Transverse colon (tissue), 4 donors: ENCODE data around the gene TLR5. TPM values are rescaled to one million over a fixed set of nuclear protein-coding genes. Genes with fewer than 3 reads are reported as not detected.

ENCODE experiments used
- DNase-seq: peaks from one replicate; pipeline ENCODE4 v3.0.0-alpha.2; 2019
- H3K27ac ChIP-seq, 4 donors: fragments of 200-600 bp; sonication (generic); 2 replicates each; pipeline ENCODE4 v1.5.1; 2016 to 2018; ENCODE audit warnings: inconsistent platforms in 4 of 4
- H3K27me3 ChIP-seq: fragments of 200-600 bp; sonication (generic); 2 replicates; pipeline ENCODE4 v1.5.1; 2017; ENCODE audit warnings: inconsistent platforms
- H3K36me3 ChIP-seq, 4 donors: fragments of 200-600 bp; sonication (generic); 2 replicates each; pipeline ENCODE4 v1.5.1; 2017 to 2019; ENCODE audit warnings: inconsistent platforms in 4 of 4
- H3K4me1 ChIP-seq, 4 donors: fragments of 200-600 bp; sonication (generic); 2 replicates each; pipeline ENCODE4 v1.5.1; 2017 to 2020; ENCODE audit warnings: inconsistent platforms in 4 of 4
- H3K4me3 ChIP-seq, 4 donors: fragments of 200-600 bp; sonication (generic); 1 replicate in 1 of 4; 2 replicates in 3 of 4; pipeline versions ENCODE4 v1.5.1 to v1.6.1; 2017 to 2019; ENCODE audit warnings: inconsistent platforms in 4 of 4
- H3K9me3 ChIP-seq, 2 donors: fragments of 200-600 bp; sonication (generic); 2 replicates each; pipeline ENCODE4 v1.5.1; 2017 to 2019; ENCODE audit warnings: inconsistent platforms in 2 of 2
- CTCF ChIP-seq, 5 experiments: fragments of 200-600 bp in 3 of 5; fragments of 450-650 bp in 2 of 5; sonication (generic) in 3 of 5; IDR thresholded peaks; 1 replicate in 2 of 5; 2 replicates in 3 of 5; pipeline ENCODE4 v1.5.1; 2016 to 2017; ENCODE audit warnings: antibody characterized with exemption in 5 of 5, inconsistent platforms in 3 of 5, mild to moderate bottlenecking in 2 of 5, moderate library complexity in 1 of 5
- EP300 ChIP-seq: sonication (generic); formaldehyde crosslinking; IDR thresholded peaks from one replicate; pipeline ENCODE4 v1.6.1; 2017; ENCODE audit warnings: antibody characterized with exemption, low read depth
- POLR2A ChIP-seq: fragments of 450-650 bp; IDR thresholded peaks from one replicate; pipeline ENCODE4 v1.6.1; 2016; ENCODE audit warnings: antibody characterized with exemption, mild to moderate bottlenecking, moderate library complexity
- POLR2AphosphoS5 ChIP-seq, 3 donors: sonication (generic); formaldehyde crosslinking; IDR thresholded peaks; one replicate each; pipeline ENCODE4 v1.6.1; 2016; ENCODE audit warnings: antibody characterized with exemption in 3 of 3
- WGBS, 2 donors: methylation state at CpG; one replicate each; pipeline ENCODE4 v1.1.5; 2018; ENCODE audit warnings: low coverage in 1 of 2; 5-methylcytosine and 5-hydroxymethylcytosine counted together
- in situ Hi-C, 4 donors: fragments of 200-750 bp; cut with MboI; loops; one replicate each; pipeline versions ENCODE4 v1.15.0 to v1.15.1; 2017; ENCODE audit warnings: low sequenced_read_pairs in 3 of 4, low pct_ligation_motif_present in 1 of 4, low pct_unique_long_range_greater_than_20kb in 1 of 4
- intact Hi-C: fragments of 100-400 bp; cut with DNase I; formaldehyde crosslinking; loops from one replicate; pipeline ENCODE4 v1.15.1; 2023; ENCODE audit warnings: low total_unique reads
- total RNA-seq, 4 donors: library from RNA; depleted of rRNA; stranded (reverse); fragments of >200 nt; gene quantifications; one replicate each; pipeline ENCODE4 v1.1.0, GENCODE V29; 2016

Gene TLR5
- total RNA-seq, 4 donors from 2014 or later = 1.9 to 9.4 (median 3.8) TPM; not detected in 1

GRCh38 chr1:223137455-223138085 is 5.5 kb downstream of the TLR5 start:
- Histone ChIP-seq H3K4me3 (no peak overlapping the region), H3K4me1 (peaks cover 7 to 42% (median 25%) of the 10 kb centered on the region in 4 donors), H3K9me3 (no peaks in the 10 kb centered on the region), H3K36me3 (no peaks in the 10 kb centered on the region), H3K27ac (peak overlapping the region in 1 of 4 donors; percentile 14), H3K27me3 (no peaks in the 10 kb centered on the region)
- 71% methylated on average over 2 of the region's 2 CpGs; no CpG with 5 or more reads in 1 of the 2 donors for WGBS, 2 donors
- TF ChIP-seq POLR2AphosphoS5 (IDR thresholded peaks at IDR 0.05) (peak in 2 of 3 donors; percentile 31 to 57), CTCF (IDR thresholded peaks at IDR 0.05) (no peak), EP300 (no peak)
- peak; percentile 22 for DNase-seq
- in situ Hi-C loops = loop anchor here in 1 of 4 donors (10.0 kb wide), 1 partner anchor 547 kb away; no protein-coding TSS in a partner anchor
- intact Hi-C loops = no loop called here

GRCh38 chr1:223136086-223136485 is 7.0 kb downstream of the TLR5 start:
- Histone ChIP-seq H3K36me3 (no peaks in the 10 kb centered on the region), H3K27me3 (no peaks in the 10 kb centered on the region), H3K4me1 (peaks cover 7 to 36% (median 21%) of the 10 kb centered on the region in 4 donors), H3K27ac (peak overlapping the region in 2 of 4 donors; percentile 11 to 46), H3K4me3 (no peak overlapping the region), H3K9me3 (no peaks in the 10 kb centered on the region)
- intact Hi-C loops (no loop called here), in situ Hi-C loops (loop anchor here in 1 of 4 donors (10.0 kb wide), 1 partner anchor 549 kb away; no protein-coding TSS in a partner anchor)
- WGBS, 2 donors = 76 to 88% methylated on average over 2 of the region's 2 CpGs
- TF ChIP-seq EP300 = no peak
- no peak for TF ChIP-seq CTCF (IDR thresholded peaks at IDR 0.05)
- TF ChIP-seq POLR2A = no peak
- no peak for TF ChIP-seq POLR2AphosphoS5 (IDR thresholded peaks at IDR 0.05)
- DNase-seq = no peak

GRCh38 chr1:223135176-223135942 is 7.7 kb downstream of the TLR5 start:
- in situ Hi-C loops (loop anchor here in 1 of 4 donors (10.0 kb wide), 1 partner anchor 549 kb away; no protein-coding TSS in a partner anchor), intact Hi-C loops (no loop called here)
- Histone ChIP-seq H3K4me1 (peaks cover 7 to 32% (median 16%) of the 10 kb centered on the region in 4 donors), H3K27me3 (no peaks in the 10 kb centered on the region), H3K27ac (peak overlapping the region in 3 of 4 donors; percentile 1 to 46 (median 11)), H3K9me3 (no peaks in the 10 kb centered on the region), H3K36me3 (no peaks in the 10 kb centered on the region), H3K4me3 (no peak overlapping the region)
- peak; percentile 23 for DNase-seq
- WGBS, 2 donors = 63 to 81% methylated on average over 4 to 8 of the region's 8 CpGs
- TF ChIP-seq POLR2AphosphoS5 (IDR thresholded peaks at IDR 0.05) = no peak
- no peak for TF ChIP-seq POLR2A
- no peak for TF ChIP-seq EP300

- intact Hi-C loops = no loop called here
- H3K4me3 ChIP-seq = peak overlapping the region; percentile 16 to 47 (median 26)
Measured at GRCh38 chr1:223133824-223134435, 9.1 kb downstream of the TLR5 start.

More at GRCh38 chr1:223133824-223134435, 9.1 kb downstream of the TLR5 start:
- peak overlapping the region; percentile 60 to 79 (median 74) for H3K27ac ChIP-seq
- WGBS, 2 donors = 4 to 30% methylated on average over 2 to 22 of the region's 23 CpGs
- DNase-seq = peak; percentile 87
- H3K9me3 ChIP-seq = no peaks in the 10 kb centered on the region
- peaks cover 7 to 32% (median 18%) of the 10 kb centered on the region in 4 donors for H3K4me1 ChIP-seq
- no peaks in the 10 kb centered on the region for H3K36me3 ChIP-seq
- no peaks in the 10 kb centered on the region for H3K27me3 ChIP-seq
- TF ChIP-seq CTCF (IDR thresholded peaks at IDR 0.05) = peak; percentile 91 to 97 (median 97)
- TF ChIP-seq POLR2A = no peak
- no peak for TF ChIP-seq EP300
- no peak for TF ChIP-seq POLR2AphosphoS5 (IDR thresholded peaks at IDR 0.05)
- in situ Hi-C loops = loop anchor here in 1 of 4 donors (10.0 kb wide), 1 partner anchor 551 kb away; no protein-coding TSS in a partner anchor
